Measurements from ENCODE around the gene LSP1.

Gene LSP1

GRCh38 chr11:1815751-1816150 lies 37.1 kb upstream of the LSP1 start:
- DNase-seq = no peak
- Histone ChIP-seq H3K9me3 (replicated peaks; ENCODE audit: insufficient read depth, low read length) (no peaks in the 10 kb centered on the region), H3K27ac (ENCODE audit: low read length) (no peak overlapping the region), H3K9ac (ENCODE audit: low read length) (no peak overlapping the region), H3F3A (ENCODE audit: insufficient read depth, low read length) (no peaks in the 10 kb centered on the region), H3K9me2 (replicated peaks; ENCODE audit: insufficient read depth, low read length) (no peaks in the 10 kb centered on the region), H2AFZ (ENCODE audit: low read length) (no peak overlapping the region), H3K4me2 (ENCODE audit: low read depth, low read length) (no peak overlapping the region), H3K36me3 (replicated peaks; ENCODE audit: insufficient read depth, low read length) (no peaks in the 10 kb centered on the region), H3K4me3 (ENCODE audit: low read length) (no peak overlapping the region), H3K4me1 (ENCODE audit: low read length) (no peaks in the 10 kb centered on the region), H3K79me2 (ENCODE audit: low read length) (no peaks in the 10 kb centered on the region), H4K20me1 (ENCODE audit: insufficient read depth, low read length) (no peaks in the 10 kb centered on the region), H3K27me3 (replicated peaks; ENCODE audit: insufficient read depth, low read length) (peaks cover 99% of the 10 kb centered on the region)
- TF ChIP-seq EZH2phosphoT487 (IDR thresholded peaks at IDR 0.05; ENCODE audit: low read length) = no peak
- no peak for TF ChIP-seq EZH2 (optimal IDR thresholded peaks at IDR 0.05; ENCODE audit: low read depth, low read length)
- no peak for TF ChIP-seq CTCF (IDR thresholded peaks at IDR 0.05; ENCODE audit: low read length)

GRCh38 chr11:1817000-1817399 lies 35.9 kb upstream of the LSP1 start:
- TF ChIP-seq EZH2phosphoT487 (IDR thresholded peaks at IDR 0.05; ENCODE audit: low read length) = no peak
- no peak for TF ChIP-seq EZH2 (optimal IDR thresholded peaks at IDR 0.05; ENCODE audit: low read depth, low read length)
- no peak for DNase-seq
- no peaks in the 10 kb centered on the region for H3K79me2 ChIP-seq (ENCODE audit: low read length)

DNA sequence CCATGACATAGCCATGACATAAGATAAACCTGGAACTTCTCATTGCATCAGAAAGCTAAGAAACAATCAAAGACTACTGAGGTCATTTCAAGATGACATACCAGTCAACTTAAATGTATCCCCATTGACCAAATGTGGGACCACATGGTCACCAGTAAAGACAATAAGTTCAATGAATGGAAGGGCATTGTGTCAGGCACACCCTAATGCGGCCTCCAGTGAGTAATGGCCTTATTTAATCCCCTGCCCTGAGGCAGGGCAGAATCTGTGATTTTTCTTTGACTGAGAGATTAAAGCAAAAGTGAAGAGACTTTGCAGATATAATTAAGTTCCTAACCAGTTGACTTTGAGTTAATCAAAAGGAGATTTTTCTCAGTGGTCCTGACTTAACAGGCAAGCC lies 35.4 kb upstream of the LSP1 start:
- Histone ChIP-seq H3K9ac (ENCODE audit: low read length) (no peak overlapping the region), H3K4me2 (ENCODE audit: low read depth, low read length) (no peak overlapping the region), H4K20me1 (ENCODE audit: insufficient read depth, low read length) (no peaks in the 10 kb centered on the region), H3K9me2 (replicated peaks; ENCODE audit: insufficient read depth, low read length) (no peaks in the 10 kb centered on the region), H3K4me1 (ENCODE audit: low read length) (no peaks in the 10 kb centered on the region), H3K27me3 (replicated peaks; ENCODE audit: insufficient read depth, low read length) (peaks cover 86% of the 10 kb centered on the region), H3K27ac (ENCODE audit: low read length) (no peak overlapping the region), H3K36me3 (replicated peaks; ENCODE audit: insufficient read depth, low read length) (no peaks in the 10 kb centered on the region), H3K9me3 (replicated peaks; ENCODE audit: insufficient read depth, low read length) (no peaks in the 10 kb centered on the region), H3F3A (ENCODE audit: insufficient read depth, low read length) (no peaks in the 10 kb centered on the region), H2AFZ (ENCODE audit: low read length) (no peak overlapping the region), H3K4me3 (ENCODE audit: low read length) (no peak overlapping the region), H3K79me2 (ENCODE audit: low read length) (no peaks in the 10 kb centered on the region)
- TF ChIP-seq CTCF (IDR thresholded peaks at IDR 0.05; ENCODE audit: low read length) (no peak), EZH2 (optimal IDR thresholded peaks at IDR 0.05; ENCODE audit: low read depth, low read length) (no peak), EZH2phosphoT487 (IDR thresholded peaks at IDR 0.05; ENCODE audit: low read length) (no peak)
- DNase-seq = no peak

More at GRCh38 chr11:1817000-1817399, 35.9 kb upstream of the LSP1 start:
- no peak overlapping the region for H3K9ac ChIP-seq (ENCODE audit: low read length)
- H3K27ac ChIP-seq (ENCODE audit: low read length) = no peak overlapping the region
- H3K4me3 ChIP-seq (ENCODE audit: low read length) = no peak overlapping the region
- no peaks in the 10 kb centered on the region for H3K4me1 ChIP-seq (ENCODE audit: low read length)
- peaks cover 91% of the 10 kb centered on the region for H3K27me3 ChIP-seq (replicated peaks; ENCODE audit: insufficient read depth, low read length)
- no peak overlapping the region for H2AFZ ChIP-seq (ENCODE audit: low read length)
- H3K36me3 ChIP-seq (replicated peaks; ENCODE audit: insufficient read depth, low read length) = no peaks in the 10 kb centered on the region
- no peaks in the 10 kb centered on the region for H3K9me3 ChIP-seq (replicated peaks; ENCODE audit: insufficient read depth, low read length)
- no peak overlapping the region for H3K4me2 ChIP-seq (ENCODE audit: low read depth, low read length)
- H3F3A ChIP-seq (ENCODE audit: insufficient read depth, low read length) = no peaks in the 10 kb centered on the region
- H3K9me2 ChIP-seq (replicated peaks; ENCODE audit: insufficient read depth, low read length) = no peaks in the 10 kb centered on the region
- H4K20me1 ChIP-seq (ENCODE audit: insufficient read depth, low read length) = no peaks in the 10 kb centered on the region

GRCh38 chr11:1819074-1819473 lies 33.8 kb upstream of the LSP1 start:
- DNase-seq = no peak
- Histone ChIP-seq H3K9me2 (replicated peaks; ENCODE audit: insufficient read depth, low read length) (no peaks in the 10 kb centered on the region), H3F3A (ENCODE audit: insufficient read depth, low read length) (no peaks in the 10 kb centered on the region), H3K27ac (ENCODE audit: low read length) (no peak overlapping the region), H3K79me2 (ENCODE audit: low read length) (no peaks in the 10 kb centered on the region), H3K4me3 (ENCODE audit: low read length) (no peak overlapping the region), H3K36me3 (replicated peaks; ENCODE audit: insufficient read depth, low read length) (no peaks in the 10 kb centered on the region), H3K9me3 (replicated peaks; ENCODE audit: insufficient read depth, low read length) (no peaks in the 10 kb centered on the region), H3K27me3 (replicated peaks; ENCODE audit: insufficient read depth, low read length) (peaks cover 84% of the 10 kb centered on the region), H3K4me1 (ENCODE audit: low read length) (no peaks in the 10 kb centered on the region), H2AFZ (ENCODE audit: low read length) (no peak overlapping the region), H3K4me2 (ENCODE audit: low read depth, low read length) (no peak overlapping the region), H4K20me1 (ENCODE audit: insufficient read depth, low read length) (no peaks in the 10 kb centered on the region), H3K9ac (ENCODE audit: low read length) (no peak overlapping the region)
- TF ChIP-seq CTCF (IDR thresholded peaks at IDR 0.05; ENCODE audit: low read length) (no peak), EZH2phosphoT487 (IDR thresholded peaks at IDR 0.05; ENCODE audit: low read length) (no peak), EZH2 (optimal IDR thresholded peaks at IDR 0.05; ENCODE audit: low read depth, low read length) (no peak)

All from MM.1S (cell line).